HepG2 (cell line): Measurements from ENCODE around the gene HCLS1. TPM values are rescaled to one million over a fixed set of nuclear protein-coding genes. Genes with fewer than 3 reads are reported as not detected.

Experiments
- ATAC-seq: fragments of 200-7000 bp; cut with Tn5 transposase; 3 replicates; pipeline ENCODE4 v1.9.1; 2020; ENCODE audit warnings: mild to moderate bottlenecking, moderate library complexity
- BruUV-seq: library from RNA; stranded (reverse); fragments of 400-500 nt; replicated peaks from 2 replicates; lab custom pipeline; 2021; lab: Mats Ljungman, UMichigan
- CTCF ChIA-PET: fragments of 300-600 bp; formaldehyde crosslinking; extraction: SDS; loops from one replicate; lab custom pipeline; 2021; ENCODE audit warnings: low total read pairs, inconsistent platforms, low intra/inter-chr PET ratio; lab: Yijun Ruan, JAX
- POLR2A ChIA-PET: fragments of 350-600 bp; sonication (Branson Sonifier 250); formaldehyde crosslinking; loops from one replicate; lab custom pipeline; 2020; ENCODE audit warnings: antibody characterized with exemption, inconsistent platforms; lab: Yijun Ruan, JAX
- DNase-seq: peaks from one replicate; pipeline ENCODE4 v3.0.0-alpha.2; 2015; ENCODE audit warnings: low spot score
- FAIRE-seq: peaks from 3 replicates; lab custom pipeline; 2011; peaks lifted over from hg19 to GRCh38; lab: Jason Lieb, UNC
- H2AFZ ChIP-seq: one replicate; pipeline ENCODE4 v1.6.1; 2011; ENCODE audit warnings: low read length, inconsistent platforms
- H3K27ac ChIP-seq: fragments of 300-600 bp; 3 replicates; pipeline ENCODE4 v1.8.0; 2011; ENCODE audit warnings: mixed run types, mild to moderate bottlenecking, mixed read lengths, low read length, inconsistent platforms; ENCODE audit not compliant: insufficient read depth; ENCODE audit errors: extremely low read length
- H3K27me3 ChIP-seq, 2 experiments: fragments of 200-600 bp in 1 of 2; 2 replicates in 1 of 2; 3 replicates in 1 of 2; pipeline versions ENCODE4 v1.6.0 to v1.8.0; 2011; ENCODE audit warnings: low read length in 2 of 2, mild to moderate bottlenecking in 2 of 2, moderate library complexity in 2 of 2, inconsistent platforms in 1 of 2; ENCODE audit not compliant: insufficient read depth in 2 of 2, control insufficient read depth in 1 of 2
- H3K36me3 ChIP-seq, 2 experiments: fragments of 200-600 bp in 1 of 2; replicated peaks in 1 of 2; 2 replicates in 1 of 2; 3 replicates in 1 of 2; pipeline versions ENCODE4 v1.5.1 to v1.8.0; 2011; ENCODE audit warnings: low read length in 2 of 2, inconsistent platforms in 1 of 2; ENCODE audit not compliant: insufficient read depth in 2 of 2, control insufficient read depth in 1 of 2
- H3K4me1 ChIP-seq: 2 replicates; pipeline ENCODE4 v1.5.1; 2012; ENCODE audit warnings: low read length, inconsistent platforms; ENCODE audit not compliant: insufficient read depth
- H3K4me2 ChIP-seq: 2 replicates; pipeline ENCODE4 v1.6.0; 2011; ENCODE audit warnings: low read depth, low read length, inconsistent platforms
- H3K4me3 ChIP-seq, 3 experiments: fragments of 200-600 bp in 1 of 3; sonication (generic), shearing (Covaris generic) in 1 of 3; replicated peaks in 1 of 3; 2 replicates each; pipeline ENCODE4 v1.5.1; 2011 to 2016; ENCODE audit warnings: low read length in 3 of 3, inconsistent platforms in 2 of 3, low read depth in 2 of 3, mild to moderate bottlenecking in 2 of 3, control low read depth in 1 of 3, mixed read lengths in 1 of 3; ENCODE audit not compliant: insufficient read depth in 1 of 3
- H3K79me2 ChIP-seq: one replicate; pipeline ENCODE4 v1.6.1; 2011; ENCODE audit warnings: low read length, inconsistent platforms; ENCODE audit not compliant: insufficient read depth
- H3K9ac ChIP-seq: 2 replicates; pipeline ENCODE4 v1.6.0; 2011; ENCODE audit warnings: mild to moderate bottlenecking, low read depth, low read length, inconsistent platforms; ENCODE audit not compliant: insufficient read depth
- H3K9me3 ChIP-seq: 2 replicates; pipeline ENCODE4 v1.5.1; 2012; ENCODE audit warnings: mild to moderate bottlenecking, low read length
- H4K20me1 ChIP-seq: 2 replicates; pipeline ENCODE4 v1.6.0; 2011; ENCODE audit warnings: inconsistent platforms, mild to moderate bottlenecking, low read length, moderate library complexity; ENCODE audit not compliant: insufficient read depth
- GABPB1 ChIP-seq: IDR thresholded peaks from 2 replicates; pipeline ENCODE4 v1.6.1; 2016; ENCODE audit warnings: mild to moderate bottlenecking, missing genetic modification reagents, moderate library complexity, missing compliant biosample characterization
- KDM5A ChIP-seq: fragments of 200-600 bp; sonication (generic); IDR thresholded peaks from 2 replicates; pipeline ENCODE4 v1.7.0; 2018; ENCODE audit warnings: antibody characterized with exemption, mild to moderate bottlenecking, low read length, borderline replicate concordance
- SRSF9 ChIP-seq: fragments of 200-400 bp; formaldehyde crosslinking; IDR thresholded peaks from 2 replicates; pipeline ENCODE4 v1.6.1; 2018; ENCODE audit warnings: borderline replicate concordance, mild to moderate bottlenecking, low read depth, low read length; ENCODE audit not compliant: insufficient read depth, poor library complexity, severe bottlenecking
- ZBTB7A ChIP-seq: sonication (generic); formaldehyde crosslinking; IDR thresholded peaks from 2 replicates; pipeline ENCODE4 v1.8.0; 2022; ENCODE audit warnings: mild to moderate bottlenecking, missing genetic modification reagents
- ZNF510 ChIP-seq: sonication (generic); formaldehyde crosslinking; IDR thresholded peaks from 2 replicates; pipeline ENCODE4 v1.4.0; 2020; ENCODE audit warnings: low read depth, mild to moderate bottlenecking, missing genetic modification reagents
- ZNF713 ChIP-seq: sonication (generic); formaldehyde crosslinking; IDR thresholded peaks from 2 replicates; pipeline ENCODE4 v1.4.0; 2020; ENCODE audit warnings: mild to moderate bottlenecking, missing genetic modification reagents
- ZNF792 ChIP-seq: IDR thresholded peaks from 2 replicates; pipeline ENCODE4 v1.6.1; 2016
- ZNF878 ChIP-seq: sonication (generic); formaldehyde crosslinking; IDR thresholded peaks from 2 replicates; pipeline ENCODE4 v1.8.1; 2023; ENCODE audit warnings: mild to moderate bottlenecking, missing genetic modification reagents, moderate library complexity
- WGBS: methylation state at CpG from one replicate; pipeline ENCODE4 v1.1.6; 2017; ENCODE audit warnings: low lambda C conversion rate; 5-methylcytosine and 5-hydroxymethylcytosine counted together
- in situ Hi-C: cut with HindIII; loops from 2 replicates; pipeline ENCODE4 v1.10.0; 2017; ENCODE audit warnings: low pct_unique_long_range_greater_than_20kb; ENCODE audit not compliant: extremely low pct_ligation_motif_present
- intact Hi-C: fragments of 100-400 bp; cut with micrococcal nuclease; formaldehyde crosslinking; loops from one replicate; pipeline ENCODE4 v1.10.0; 2022; ENCODE audit not compliant: unreplicated experiment
- polyA plus RNA-seq, 8 experiments: library from polyadenylated mRNA; depleted of rRNA in 3 of 8; stranded (reverse) in 7 of 8; unstranded in 1 of 8; fragments of >200 nt; fragmentation: Illumina TruSeq in 4 of 8; extraction: Trizol in 4 of 8; gene quantifications; 2 replicates each; pipeline versions ENCODE4 v1.2.1 to v1.2.3, GENCODE V29; 2011 to 2016; ENCODE audit warnings: low read depth in 4 of 8, missing spikeins in 1 of 8, mixed read lengths in 1 of 8; ENCODE audit not compliant: insufficient read depth in 1 of 8
- total RNA-seq, 5 experiments: library from RNA; depleted of rRNA; stranded (reverse); fragments of >200 nt; fragmentation: Illumina TruSeq; extraction: Trizol; gene quantifications; 2 replicates each; pipeline ENCODE4 v1.2.3, GENCODE V29; 2016; ENCODE audit warnings: low read depth in 1 of 5
- TF ChIP-seq, protein P1 (sequence below): sonication (generic); formaldehyde crosslinking; conservative IDR thresholded peaks from 2 replicates; pipeline ENCODE4 v1.5.0; 2020; ENCODE audit warnings: missing genetic modification reagents
- TF ChIP-seq, protein P2 (sequence below): sonication (generic); formaldehyde crosslinking; IDR thresholded peaks from 2 replicates; pipeline ENCODE4 v1.5.0; 2020; ENCODE audit warnings: missing genetic modification reagents, mild to moderate bottlenecking, borderline replicate concordance
- TF ChIP-seq, protein P3 (sequence below), 2 experiments: sonication (generic) in 1 of 2; formaldehyde crosslinking in 1 of 2; IDR thresholded peaks; 2 replicates each; pipeline versions ENCODE4 v1.5.1 to v1.6.1; 2011 to 2020; ENCODE audit warnings: borderline replicate concordance in 1 of 2, low read depth in 1 of 2, low read length in 1 of 2, mild to moderate bottlenecking in 1 of 2, missing genetic modification reagents in 1 of 2, moderate library complexity in 1 of 2
- TF ChIP-seq, protein P4 (sequence below): sonication (generic); formaldehyde crosslinking; IDR thresholded peaks from 2 replicates; pipeline ENCODE4 v1.4.0; 2020; ENCODE audit warnings: missing genetic modification reagents

The HCLS1 gene
- total and polyA plus RNA-seq, 2 of the 13 experiments (the other 11 are each of a cell fraction or from before 2014, with no cell fraction given), result not detected

DNA sequence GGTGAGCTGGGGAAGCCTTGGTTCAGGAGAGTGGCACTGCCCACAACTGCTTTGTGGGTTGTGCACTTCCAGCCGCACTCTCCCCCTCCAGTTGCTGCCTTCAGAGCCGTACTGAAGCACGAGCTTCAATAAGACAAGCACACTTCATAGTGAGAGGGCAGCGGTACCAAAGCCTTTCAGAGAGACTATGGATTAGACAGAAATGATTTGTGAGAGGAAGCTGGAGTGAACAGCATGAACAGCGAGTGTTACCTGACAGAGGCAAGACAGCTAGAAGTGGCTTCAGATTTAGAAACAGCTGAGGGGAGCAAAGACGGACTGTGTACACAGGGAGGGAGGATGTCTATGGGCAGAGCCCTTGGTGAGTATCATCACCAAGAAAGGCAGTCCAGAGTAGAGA lies 31.1 kb downstream of the HCLS1 start:
- Histone ChIP-seq H3K4me2 (no peak overlapping the region), H3K79me2 (no peaks in the 10 kb centered on the region), H3K27me3 (peaks cover 0 to 3% of the 10 kb centered on the region in 2 experiments; a peak in 1 of 5 replicates), H3K4me3 (no peak overlapping the region), H3K36me3 (no peaks in the 10 kb centered on the region), H3K4me1 (no peaks in the 10 kb centered on the region), H3K9me3 (no peaks in the 10 kb centered on the region), H4K20me1 (no peaks in the 10 kb centered on the region), H3K27ac (no peak overlapping the region), H2AFZ (no peak overlapping the region), H3K9ac (no peak overlapping the region)
- WGBS, result 34% methylated on average over 6 of the region's 6 CpGs
- ATAC-seq (no peak), FAIRE-seq (no peak), DNase-seq (no peak)
- ChIA-PET CTCF (no interaction called here), POLR2A (no interaction called here)
- BruUV-seq, result no TSS peak
- in situ Hi-C loops, result no loop called here
- intact Hi-C loops, result no loop called here
- TF ChIP-seq, protein P1, sequence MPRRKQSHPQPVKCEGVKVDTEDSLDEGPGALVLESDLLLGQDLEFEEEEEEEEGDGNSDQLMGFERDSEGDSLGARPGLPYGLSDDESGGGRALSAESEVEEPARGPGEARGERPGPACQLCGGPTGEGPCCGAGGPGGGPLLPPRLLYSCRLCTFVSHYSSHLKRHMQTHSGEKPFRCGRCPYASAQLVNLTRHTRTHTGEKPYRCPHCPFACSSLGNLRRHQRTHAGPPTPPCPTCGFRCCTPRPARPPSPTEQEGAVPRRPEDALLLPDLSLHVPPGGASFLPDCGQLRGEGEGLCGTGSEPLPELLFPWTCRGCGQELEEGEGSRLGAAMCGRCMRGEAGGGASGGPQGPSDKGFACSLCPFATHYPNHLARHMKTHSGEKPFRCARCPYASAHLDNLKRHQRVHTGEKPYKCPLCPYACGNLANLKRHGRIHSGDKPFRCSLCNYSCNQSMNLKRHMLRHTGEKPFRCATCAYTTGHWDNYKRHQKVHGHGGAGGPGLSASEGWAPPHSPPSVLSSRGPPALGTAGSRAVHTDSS, result no peak
- no peak for TF ChIP-seq ZNF713 (CRISPR knock-in tag)
- TF ChIP-seq, protein P2, sequence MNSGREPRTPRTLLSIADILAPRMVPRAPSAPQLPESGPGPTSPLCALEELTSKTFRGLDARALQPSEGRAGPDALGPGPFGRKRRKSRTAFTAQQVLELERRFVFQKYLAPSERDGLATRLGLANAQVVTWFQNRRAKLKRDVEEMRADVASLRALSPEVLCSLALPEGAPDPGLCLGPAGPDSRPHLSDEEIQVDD (CRISPR knock-in tag), result no peak

DNA sequence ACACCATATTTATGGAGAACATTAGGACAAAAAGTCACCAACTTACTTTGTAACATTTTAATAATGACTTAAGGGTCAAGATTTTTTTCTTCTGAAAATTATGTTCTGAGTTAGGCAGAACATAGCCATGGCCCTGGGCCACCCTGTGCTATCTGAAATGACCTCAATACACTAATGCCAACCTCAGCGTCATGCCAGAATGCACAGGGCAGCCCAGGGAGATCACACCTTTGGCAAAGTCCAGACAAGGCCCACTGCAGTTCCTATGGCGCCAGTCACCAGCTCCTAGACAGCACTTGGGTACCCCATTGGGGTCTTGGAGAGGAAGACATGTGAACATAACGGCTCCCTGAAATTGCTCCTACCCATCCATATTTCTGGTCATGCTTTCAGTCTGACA lies 33.1 kb downstream of the HCLS1 start:
- DNase-seq (no peak), FAIRE-seq (no peak), ATAC-seq (no peak)
- intact Hi-C loops (no loop called here), in situ Hi-C loops (no loop called here)
- 9% methylated on average over 3 of the region's 3 CpGs for WGBS
- Histone ChIP-seq H3K4me2 (no peak overlapping the region), H3K9ac (no peak overlapping the region), H3K4me1 (no peaks in the 10 kb centered on the region), H3K36me3 (no peaks in the 10 kb centered on the region), H3K9me3 (no peaks in the 10 kb centered on the region), H3K4me3 (no peak overlapping the region), H3K79me2 (no peaks in the 10 kb centered on the region), H4K20me1 (no peaks in the 10 kb centered on the region), H3K27ac (no peak overlapping the region), H3K27me3 (peaks cover 0 to 3% of the 10 kb centered on the region in 2 experiments; a peak in 1 of 5 replicates), H2AFZ (no peak overlapping the region)
- POLR2A ChIA-PET, result no interaction called here
- CTCF ChIA-PET, result no interaction called here
- BruUV-seq, result no TSS peak
- TF ChIP-seq SRSF9 (no peak), ZNF510 (CRISPR knock-in tag) (no peak), ZNF878 (no peak), GABPB1 (no peak), ZBTB7A (CRISPR knock-in tag) (no peak), ZNF792 (CRISPR knock-in tag) (no peak), KDM5A (no peak)
- TF ChIP-seq, protein P3, sequence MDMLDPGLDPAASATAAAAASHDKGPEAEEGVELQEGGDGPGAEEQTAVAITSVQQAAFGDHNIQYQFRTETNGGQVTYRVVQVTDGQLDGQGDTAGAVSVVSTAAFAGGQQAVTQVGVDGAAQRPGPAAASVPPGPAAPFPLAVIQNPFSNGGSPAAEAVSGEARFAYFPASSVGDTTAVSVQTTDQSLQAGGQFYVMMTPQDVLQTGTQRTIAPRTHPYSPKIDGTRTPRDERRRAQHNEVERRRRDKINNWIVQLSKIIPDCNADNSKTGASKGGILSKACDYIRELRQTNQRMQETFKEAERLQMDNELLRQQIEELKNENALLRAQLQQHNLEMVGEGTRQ (IDR thresholded peaks at IDR 0.05; ENCODE audit: low read depth, low read length), result no peak
- TF ChIP-seq, protein P3 (CRISPR knock-in tag; IDR thresholded peaks at IDR 0.05; ENCODE audit: borderline replicate concordance), result no peak
- TF ChIP-seq, protein P4, sequence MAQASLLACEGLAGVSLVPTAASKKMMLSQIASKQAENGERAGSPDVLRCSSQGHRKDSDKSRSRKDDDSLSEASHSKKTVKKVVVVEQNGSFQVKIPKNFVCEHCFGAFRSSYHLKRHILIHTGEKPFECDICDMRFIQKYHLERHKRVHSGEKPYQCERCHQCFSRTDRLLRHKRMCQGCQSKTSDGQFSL (CRISPR knock-in tag), result no peak
